HG03159 (cell line): Measurements from ENCODE around the gene SLC35F4.
"Not testable (repeated sequence)": the region's sequence is repeated elsewhere in the genome, so short reads cannot be mapped to it uniquely, and the experiment has no call there.

Experiments
- ATAC-seq: cut with Tn5 transposase; IDR thresholded peaks from one replicate; pipeline ENCODE4 v1.9.1; 2021; ENCODE audit warnings: mild to moderate bottlenecking, moderate library complexity; ENCODE audit not compliant: unreplicated experiment

Gene SLC35F4

GRCh38 chr14:57732463-57733285 lies 133.2 kb downstream of the SLC35F4 start:
- no peak for ATAC-seq

- no peak for ATAC-seq
Observed at GRCh38 chr14:57729208-57730187, 136.4 kb downstream of the SLC35F4 start.

GRCh38 chr14:57725399-57726077 lies 140.4 kb downstream of the SLC35F4 start:
- no peak for ATAC-seq

- ATAC-seq: not testable (repeated sequence)
Observed at GRCh38 chr14:57722141-57722540, 143.8 kb downstream of the SLC35F4 start.

GRCh38 chr14:57714487-57714931 lies 151.4 kb downstream of the SLC35F4 start:
- no peak for ATAC-seq

GRCh38 chr14:57712698-57713097 lies 153.2 kb downstream of the SLC35F4 start:
- ATAC-seq: no peak

- ATAC-seq: peak; percentile 52
Observed at GRCh38 chr14:57712102-57712501, 153.8 kb downstream of the SLC35F4 start.

GRCh38 chr14:57709909-57710308 lies 156.0 kb downstream of the SLC35F4 start:
- no peak for ATAC-seq

GRCh38 chr14:57709086-57709485 lies 156.8 kb downstream of the SLC35F4 start:
- ATAC-seq: not testable (repeated sequence)

GRCh38 chr14:57707219-57707618 lies 158.7 kb downstream of the SLC35F4 start:
- ATAC-seq: no peak

GRCh38 chr14:57704763-57705162 lies 161.1 kb downstream of the SLC35F4 start:
- no peak for ATAC-seq

GRCh38 chr14:57699947-57700346 lies 165.9 kb downstream of the SLC35F4 start:
- ATAC-seq: no peak

- ATAC-seq: no peak
Observed at GRCh38 chr14:57692671-57693070, 173.2 kb downstream of the SLC35F4 start.

- ATAC-seq: no peak
Observed at GRCh38 chr14:57687416-57687815, 178.5 kb downstream of the SLC35F4 start.

GRCh38 chr14:57686304-57686703 lies 179.6 kb downstream of the SLC35F4 start:
- no peak for ATAC-seq

GRCh38 chr14:57671021-57671420 lies 194.9 kb downstream of the SLC35F4 start:
- no peak for ATAC-seq

GRCh38 chr14:57660208-57660607 lies 205.7 kb downstream of the SLC35F4 start:
- no peak for ATAC-seq

GRCh38 chr14:57659052-57659451 lies 206.8 kb downstream of the SLC35F4 start:
- no peak for ATAC-seq

- ATAC-seq: no peak
Observed at GRCh38 chr14:57657487-57657886, 208.4 kb downstream of the SLC35F4 start.

GRCh38 chr14:57656853-57657252 lies 209.0 kb downstream of the SLC35F4 start:
- ATAC-seq: no peak

GRCh38 chr14:57652769-57653168 lies 213.1 kb downstream of the SLC35F4 start:
- ATAC-seq: no peak
